SU-DHL-6 (cell line): Measurements from ENCODE around the gene HCAR1.

Experiments used
- H2AFZ ChIP-seq: fragments of 200-600 bp; sonication (generic); 2 replicates; pipeline ENCODE4 v1.6.1; 2014; ENCODE audit warnings: low read depth, mild to moderate bottlenecking, moderate library complexity, mixed read lengths, antibody characterized with exemption, low read length; ENCODE audit not compliant: severe bottlenecking
- H3F3A ChIP-seq: fragments of 200-600 bp; shearing (Covaris generic); 2 replicates; pipeline ENCODE4 v1.6.0; 2016; ENCODE audit warnings: antibody characterized with exemption, mild to moderate bottlenecking; ENCODE audit not compliant: insufficient read depth
- H3K27ac ChIP-seq: fragments of 200-600 bp; sonication (generic); 2 replicates; pipeline ENCODE4 v1.5.1; 2016; ENCODE audit warnings: low read depth, mild to moderate bottlenecking, low read length, moderate library complexity, mixed read lengths
- H3K27me3 ChIP-seq: fragments of 200-600 bp; sonication (generic), shearing (Covaris generic); 2 replicates; pipeline ENCODE4 v1.6.0; 2014; ENCODE audit warnings: mild to moderate bottlenecking, low read length
- H3K36me3 ChIP-seq: fragments of 200-600 bp; sonication (generic); 2 replicates; pipeline ENCODE4 v1.6.1; 2014; ENCODE audit warnings: mild to moderate bottlenecking, low read length, mixed read lengths
- H3K4me2 ChIP-seq: fragments of 300-600, 200-600 bp; shearing (Covaris generic), sonication (generic); 2 replicates; pipeline ENCODE4 v1.6.0; 2014; ENCODE audit warnings: low read length, low read depth, mild to moderate bottlenecking; ENCODE audit not compliant: poor library complexity, severe bottlenecking
- H3K4me3 ChIP-seq: fragments of 200-600 bp; sonication (generic); 2 replicates; pipeline ENCODE4 v1.5.1; 2014; ENCODE audit warnings: antibody characterized with exemption, low read length, mild to moderate bottlenecking, mixed read lengths; ENCODE audit not compliant: insufficient read depth, poor library complexity, severe bottlenecking
- H3K79me2 ChIP-seq: fragments of 200-600 bp; sonication (generic); 2 replicates; pipeline ENCODE4 v1.6.1; 2014; ENCODE audit warnings: mild to moderate bottlenecking, low read length, moderate library complexity; ENCODE audit not compliant: insufficient read depth
- H3K9ac ChIP-seq: fragments of 200-600 bp; sonication (generic); 2 replicates; pipeline ENCODE4 v1.7.0; 2014; ENCODE audit warnings: mild to moderate bottlenecking, low read length
- H3K9me2 ChIP-seq: fragments of 200-600 bp; sonication (generic); replicated peaks from 2 replicates; pipeline ENCODE4 v1.6.1; 2014; ENCODE audit warnings: low read length; ENCODE audit not compliant: insufficient read depth
- H3K9me3 ChIP-seq: fragments of 200-600 bp; sonication (generic); 2 replicates; pipeline ENCODE4 v1.6.1; 2014; ENCODE audit warnings: low read length, mixed read lengths; ENCODE audit not compliant: insufficient read depth
- H4K20me1 ChIP-seq: fragments of 200-600 bp; sonication (generic); 2 replicates; pipeline ENCODE4 v1.6.1; 2014; ENCODE audit warnings: low read depth, mild to moderate bottlenecking, antibody characterized with exemption, low read length, moderate library complexity, mixed read lengths
- CTCF ChIP-seq: fragments of 200-600 bp; sonication (generic); IDR thresholded peaks from one replicate; pipeline ENCODE4 v1.5.1; 2017; ENCODE audit warnings: antibody characterized with exemption, mild to moderate bottlenecking, low read length, moderate library complexity; ENCODE audit not compliant: insufficient read depth, poor library complexity, severe bottlenecking
- EZH2phosphoT487 ChIP-seq: fragments of 200-600 bp; sonication (generic), shearing (Covaris generic); conservative IDR thresholded peaks from 2 replicates; pipeline ENCODE4 v1.6.1; 2018; ENCODE audit warnings: mild to moderate bottlenecking, antibody characterized with exemption, low read length, moderate library complexity, mixed read lengths

HCAR1 gene

GRCh38 chr12:122732170-122732569 lies 1.5 kb upstream of the HCAR1 start:
- no peaks in the 10 kb centered on the region for H3K79me2 ChIP-seq
- no peak overlapping the region for H3K9ac ChIP-seq
- H3K27ac ChIP-seq, result no peak overlapping the region
- no peaks in the 10 kb centered on the region for H3K9me2 ChIP-seq
- H3K4me3 ChIP-seq, result no peak overlapping the region
- H4K20me1 ChIP-seq, result no peaks in the 10 kb centered on the region
- TF ChIP-seq CTCF, result no peak
- no peak for TF ChIP-seq EZH2phosphoT487
- H2AFZ ChIP-seq, result no peak overlapping the region
- no peak overlapping the region for H3K4me2 ChIP-seq
- no peaks in the 10 kb centered on the region for H3K9me3 ChIP-seq
- no peaks in the 10 kb centered on the region for H3K27me3 ChIP-seq
- no peaks in the 10 kb centered on the region for H3F3A ChIP-seq
- H3K36me3 ChIP-seq, result no peaks in the 10 kb centered on the region

GRCh38 chr12:122729583-122730214 lies 945 bp downstream of the HCAR1 start:
- H3K27me3 ChIP-seq, result no peaks in the 10 kb centered on the region
- no peaks in the 10 kb centered on the region for H3K79me2 ChIP-seq
- H3K9me3 ChIP-seq, result no peaks in the 10 kb centered on the region
- no peak overlapping the region for H2AFZ ChIP-seq
- H3K4me3 ChIP-seq, result no peak overlapping the region
- H3K4me2 ChIP-seq, result no peak overlapping the region
- no peaks in the 10 kb centered on the region for H3K36me3 ChIP-seq
- no peaks in the 10 kb centered on the region for H3K9me2 ChIP-seq
- no peaks in the 10 kb centered on the region for H3F3A ChIP-seq
- H3K9ac ChIP-seq, result no peak overlapping the region
- no peak overlapping the region for H3K27ac ChIP-seq
- no peak for TF ChIP-seq CTCF
- no peak for TF ChIP-seq EZH2phosphoT487
- no peaks in the 10 kb centered on the region for H4K20me1 ChIP-seq

- H3K9me2 ChIP-seq, result no peaks in the 10 kb centered on the region
- TF ChIP-seq CTCF (no peak), EZH2phosphoT487 (no peak)
- no peaks in the 10 kb centered on the region for H3K79me2 ChIP-seq
- H3K27ac ChIP-seq, result no peak overlapping the region
- no peak overlapping the region for H2AFZ ChIP-seq
- H3K36me3 ChIP-seq, result no peaks in the 10 kb centered on the region
- no peaks in the 10 kb centered on the region for H3K27me3 ChIP-seq
- no peak overlapping the region for H3K4me3 ChIP-seq
- H3K9me3 ChIP-seq, result no peaks in the 10 kb centered on the region
- no peak overlapping the region for H3K9ac ChIP-seq
- H4K20me1 ChIP-seq, result no peaks in the 10 kb centered on the region
- no peaks in the 10 kb centered on the region for H3F3A ChIP-seq
- no peak overlapping the region for H3K4me2 ChIP-seq
Observed at GRCh38 chr12:122726080-122726558, 4.5 kb downstream of the HCAR1 start.
